NT2/D1 (cell line): ENCODE data around the gene TENT4A.

Experiments used
- SUZ12 ChIP-seq: IDR thresholded peaks from 2 replicates; pipeline ENCODE4 v1.6.1; 2011; ENCODE audit not compliant: insufficient read length, insufficient read depth; ENCODE audit errors: extremely low read depth
- YY1 ChIP-seq: IDR thresholded peaks from 2 replicates; pipeline ENCODE4 v1.6.1; 2011; ENCODE audit not compliant: insufficient read length, insufficient read depth
- ZNF274 ChIP-seq: IDR thresholded peaks from 2 replicates; pipeline ENCODE4 v1.6.1; 2011; ENCODE audit warnings: mild to moderate bottlenecking, low read depth, low read length

DNA sequence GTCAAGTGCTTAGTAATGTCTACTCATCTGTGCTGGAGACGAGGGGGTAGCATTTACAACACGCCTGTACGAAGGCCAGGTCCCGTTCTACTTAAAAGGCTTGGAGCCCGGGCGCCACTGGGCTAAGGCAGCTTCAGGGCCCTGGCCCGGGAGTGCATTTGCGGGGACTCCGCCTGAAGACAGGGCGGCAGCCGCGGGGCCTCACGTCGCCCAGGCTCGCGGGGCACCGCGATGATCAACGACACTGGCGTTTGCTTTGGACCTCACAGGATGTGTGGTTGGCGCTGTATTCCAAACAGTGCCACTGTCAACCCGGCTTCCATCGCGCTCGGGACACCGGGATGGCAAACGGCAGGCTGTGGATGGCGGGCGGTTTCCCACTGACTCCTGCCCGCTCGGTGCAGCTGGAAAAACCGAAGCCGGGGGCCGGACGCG, 1.1 kb upstream of the TENT4A start:
- TF ChIP-seq ZNF274 (no peak), YY1 (no peak), SUZ12 (no peak)
